Astrocyte of the cerebellum (primary cell): ENCODE data around the gene LGR4.

Experiments used
- DNase-seq: peaks from one replicate; pipeline ENCODE4 v3.0.0-alpha.2; 2011; ENCODE audit warnings: low read depth
- H3K4me3 ChIP-seq: 2 replicates; pipeline ENCODE4 v1.5.1; 2011; ENCODE audit warnings: mild to moderate bottlenecking, low read depth, low read length, moderate library complexity
- in situ Hi-C: cut with HindIII; loops from 2 replicates; pipeline ENCODE4 v1.10.0; 2017; ENCODE audit warnings: low sequenced_read_pairs
- TF ChIP-seq, protein P1 (sequence below): IDR thresholded peaks from 2 replicates; pipeline ENCODE4 v1.5.1; 2012; ENCODE audit warnings: low read length, low read depth, moderate library complexity, mild to moderate bottlenecking; ENCODE audit errors: missing control alignments

LGR4 gene

DNA sequence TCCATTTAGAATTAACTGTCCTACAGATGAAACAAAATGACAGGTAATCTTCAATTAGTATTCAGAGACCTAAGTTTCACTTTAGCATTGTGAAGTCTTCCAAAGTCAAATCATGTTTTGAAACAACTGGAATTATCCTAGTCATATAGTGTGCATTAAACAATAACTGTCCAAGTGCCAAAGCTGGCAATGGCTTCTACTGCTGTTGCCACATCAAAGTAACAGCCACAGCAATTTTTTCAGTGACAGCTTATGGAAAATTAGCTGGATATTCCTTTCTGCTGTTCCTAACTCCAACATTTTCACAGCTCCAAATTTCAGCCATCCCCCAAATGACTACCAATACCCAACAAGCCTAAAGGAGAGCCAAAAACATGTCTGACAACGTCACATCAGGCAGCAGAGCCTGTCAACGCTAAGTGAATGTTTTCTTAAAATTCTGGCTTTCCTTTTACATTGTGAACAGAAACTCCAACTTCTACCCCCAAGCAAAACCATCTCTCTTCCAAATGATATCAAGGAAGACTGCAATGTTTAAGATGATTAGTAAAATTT is 64.3 kb downstream of the LGR4 start:
- DNase-seq: no peak
- TF ChIP-seq, protein P1, sequence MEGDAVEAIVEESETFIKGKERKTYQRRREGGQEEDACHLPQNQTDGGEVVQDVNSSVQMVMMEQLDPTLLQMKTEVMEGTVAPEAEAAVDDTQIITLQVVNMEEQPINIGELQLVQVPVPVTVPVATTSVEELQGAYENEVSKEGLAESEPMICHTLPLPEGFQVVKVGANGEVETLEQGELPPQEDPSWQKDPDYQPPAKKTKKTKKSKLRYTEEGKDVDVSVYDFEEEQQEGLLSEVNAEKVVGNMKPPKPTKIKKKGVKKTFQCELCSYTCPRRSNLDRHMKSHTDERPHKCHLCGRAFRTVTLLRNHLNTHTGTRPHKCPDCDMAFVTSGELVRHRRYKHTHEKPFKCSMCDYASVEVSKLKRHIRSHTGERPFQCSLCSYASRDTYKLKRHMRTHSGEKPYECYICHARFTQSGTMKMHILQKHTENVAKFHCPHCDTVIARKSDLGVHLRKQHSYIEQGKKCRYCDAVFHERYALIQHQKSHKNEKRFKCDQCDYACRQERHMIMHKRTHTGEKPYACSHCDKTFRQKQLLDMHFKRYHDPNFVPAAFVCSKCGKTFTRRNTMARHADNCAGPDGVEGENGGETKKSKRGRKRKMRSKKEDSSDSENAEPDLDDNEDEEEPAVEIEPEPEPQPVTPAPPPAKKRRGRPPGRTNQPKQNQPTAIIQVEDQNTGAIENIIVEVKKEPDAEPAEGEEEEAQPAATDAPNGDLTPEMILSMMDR: no peak
- in situ Hi-C loops: no loop called here
- no peak overlapping the region for H3K4me3 ChIP-seq

DNA sequence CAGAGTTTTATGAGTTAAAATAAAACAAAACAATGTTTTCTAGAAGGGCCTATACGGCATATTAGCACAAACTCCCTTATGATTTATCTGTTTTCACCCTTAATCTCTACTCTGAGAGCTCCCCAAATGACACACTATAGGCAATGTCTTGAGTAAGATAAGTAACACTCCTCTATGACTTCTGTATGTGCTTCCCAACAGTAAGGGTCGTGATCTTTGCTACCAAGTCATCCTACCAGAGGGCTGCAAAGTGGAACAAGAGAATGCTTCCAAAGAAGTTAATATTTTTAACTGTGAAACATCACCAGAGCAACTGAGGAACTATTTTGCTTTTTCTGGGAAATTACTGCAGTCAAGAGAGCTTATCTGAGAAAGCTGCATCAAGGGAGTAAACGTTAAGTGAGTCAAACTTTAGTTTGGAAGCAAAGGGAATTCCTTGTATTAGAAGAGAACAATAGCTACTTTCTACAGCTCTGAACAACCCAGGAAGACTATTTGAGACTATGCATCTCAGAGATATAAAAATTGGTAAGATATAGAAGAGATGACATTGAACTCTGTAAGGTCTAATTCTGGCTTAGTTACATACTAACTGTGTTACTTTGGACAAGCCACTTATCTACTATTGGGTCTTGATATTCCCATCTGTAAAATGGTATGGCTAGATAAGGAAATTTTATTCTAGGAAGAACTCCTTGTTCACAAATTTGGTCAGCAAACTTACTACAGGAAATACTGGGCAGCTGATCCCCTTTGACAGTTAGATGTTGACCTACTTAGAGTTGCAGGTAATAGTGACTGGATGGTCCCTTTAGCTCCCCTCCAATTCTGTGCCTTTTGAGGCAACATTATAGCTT is 65.9 kb downstream of the LGR4 start:
- TF ChIP-seq, protein P1: no peak
- no peak for DNase-seq
- in situ Hi-C loops: no loop called here
- H3K4me3 ChIP-seq: no peak overlapping the region

DNA sequence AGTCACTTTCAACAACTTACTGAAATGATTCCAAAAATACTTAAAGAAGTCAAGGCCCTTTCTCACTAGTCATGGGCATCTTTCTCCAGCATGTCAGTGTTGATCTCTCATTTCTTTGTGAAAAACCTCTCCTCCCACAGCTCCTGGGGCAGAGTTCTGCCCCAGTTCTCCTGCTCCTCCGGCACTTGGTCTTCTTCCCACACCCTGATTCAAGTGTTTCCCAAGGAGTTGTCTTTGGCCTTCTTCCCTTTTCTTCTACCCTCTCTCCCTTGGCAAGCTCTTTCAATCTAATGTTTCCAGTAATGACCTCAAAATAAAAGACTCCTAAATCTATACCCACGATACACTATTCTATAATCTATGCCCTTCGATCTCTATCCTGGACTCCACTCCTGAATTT is 67.5 kb downstream of the LGR4 start:
- in situ Hi-C loops: no loop called here

DNA sequence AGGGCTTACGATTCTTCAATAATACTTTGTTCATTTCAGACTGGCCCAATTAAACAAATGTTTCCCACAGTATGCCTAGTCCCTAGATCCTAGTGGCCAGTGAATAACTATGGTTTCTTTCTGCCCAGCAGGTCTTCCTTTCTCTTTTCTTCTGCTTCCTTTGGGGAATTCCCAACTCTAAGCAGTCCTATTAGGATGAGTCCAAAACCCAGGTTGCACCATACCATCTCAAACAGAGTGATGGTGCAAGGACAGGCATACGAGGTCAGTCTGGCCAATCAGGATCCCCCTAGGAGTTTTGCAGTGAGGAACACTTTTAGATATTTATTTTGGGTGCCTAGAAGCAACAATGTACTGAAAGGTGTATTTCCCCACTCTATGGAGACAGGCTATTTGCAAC is 68.2 kb downstream of the LGR4 start:
- in situ Hi-C loops: no loop called here
- TF ChIP-seq, protein P1: no peak
- H3K4me3 ChIP-seq: no peak overlapping the region
- no peak for DNase-seq

More for the DNA sequence above, 67.5 kb downstream of the LGR4 start:
- no peak overlapping the region for H3K4me3 ChIP-seq
- TF ChIP-seq, protein P1: no peak
- no peak for DNase-seq

DNA sequence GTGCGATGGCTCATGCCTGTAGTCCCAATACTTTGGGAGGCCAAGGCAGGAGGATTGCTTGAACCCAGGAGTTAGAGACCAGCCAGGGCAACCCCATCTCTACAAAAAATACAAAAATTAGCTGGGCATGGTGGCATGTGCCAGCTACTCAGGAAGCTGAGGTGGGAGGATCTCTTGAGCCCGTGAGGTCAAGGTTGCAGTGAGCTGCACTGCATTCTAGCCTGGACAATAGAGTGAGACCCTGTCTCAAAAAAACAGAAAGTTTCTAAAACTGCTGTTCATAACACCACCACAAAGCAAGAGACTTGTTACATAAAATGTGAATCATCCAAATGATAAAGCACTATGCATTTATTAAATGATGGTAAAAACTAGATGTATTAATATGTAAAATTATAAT is 69.4 kb downstream of the LGR4 start:
- no peak for DNase-seq
- in situ Hi-C loops: no loop called here

DNA sequence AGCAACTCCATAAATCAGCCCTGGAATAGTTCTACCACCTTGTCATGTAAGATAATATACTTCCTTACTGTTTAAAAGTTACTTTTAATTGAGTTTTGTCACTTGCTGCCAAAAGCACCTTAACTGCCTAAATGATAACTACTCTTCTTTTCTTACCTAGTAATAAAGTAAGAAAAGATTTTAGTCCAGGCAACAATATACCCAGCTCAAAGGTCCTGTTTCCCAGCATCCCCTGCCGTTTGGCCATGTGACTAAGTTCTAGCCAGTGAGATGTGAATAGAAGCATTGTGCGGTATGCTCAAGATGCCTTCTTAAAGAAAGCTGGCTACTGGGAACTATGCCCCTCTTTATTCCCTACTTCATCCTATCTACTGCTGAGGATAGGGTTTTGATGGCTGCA is 70.1 kb downstream of the LGR4 start:
- no peak overlapping the region for H3K4me3 ChIP-seq
- in situ Hi-C loops: no loop called here
- TF ChIP-seq, protein P1: no peak
- no peak for DNase-seq

More for the DNA sequence above, 69.4 kb downstream of the LGR4 start:
- H3K4me3 ChIP-seq: no peak overlapping the region
- TF ChIP-seq, protein P1: no peak
